Esophagus muscularis mucosa (tissue), 4 donors: ENCODE measurements around the gene AP2B1. TPM values are rescaled to one million over a fixed set of nuclear protein-coding genes. Genes with fewer than 3 reads are reported as not detected.

Source experiments
- DNase-seq: peaks from one replicate; pipeline ENCODE4 v3.0.0-alpha.2; 2017; ENCODE audit errors: extremely low spot score
- H3K27ac ChIP-seq, 4 donors: fragments of 200-600 bp; sonication (generic); replicated peaks in 1 of 4; 1 replicate in 3 of 4; 2 replicates in 1 of 4; pipeline ENCODE4 v1.5.1; 2016 to 2019; ENCODE audit warnings: mild to moderate bottlenecking in 1 of 4
- H3K27me3 ChIP-seq, 4 donors: fragments of 200-600 bp; sonication (generic); one replicate each; pipeline versions ENCODE4 v1.5.1 to v1.6.0; 2016 to 2019
- H3K36me3 ChIP-seq, 4 donors: fragments of 200-600 bp; sonication (generic); one replicate each; pipeline ENCODE4 v1.5.1; 2016 to 2019
- H3K4me1 ChIP-seq, 4 donors: fragments of 200-600 bp; sonication (generic); one replicate each; pipeline ENCODE4 v1.5.1; 2016 to 2019
- H3K4me3 ChIP-seq, 4 donors: fragments of 200-600 bp; sonication (generic); 1 replicate in 2 of 4; 2 replicates in 2 of 4; pipeline ENCODE4 v1.5.1; 2016 to 2019; ENCODE audit warnings: mild to moderate bottlenecking in 4 of 4, moderate library complexity in 1 of 4
- H3K9me3 ChIP-seq, 4 donors: fragments of 200-600 bp; sonication (generic); 1 replicate in 3 of 4; 2 replicates in 1 of 4; pipeline ENCODE4 v1.5.1; 2016 to 2019
- CTCF ChIP-seq, 3 experiments: fragments of 200-600 bp in 2 of 3; fragments of 450-650 bp in 1 of 3; sonication (generic) in 2 of 3; IDR thresholded peaks; one replicate each; pipeline ENCODE4 v1.5.1; 2017 to 2019; ENCODE audit warnings: antibody characterized with exemption in 3 of 3, mild to moderate bottlenecking in 2 of 3, moderate library complexity in 1 of 3
- EP300 ChIP-seq: sonication (generic); formaldehyde crosslinking; IDR thresholded peaks from one replicate; pipeline ENCODE4 v1.6.1; 2017; ENCODE audit warnings: antibody characterized with exemption
- POLR2A ChIP-seq: fragments of 450-650 bp; IDR thresholded peaks from one replicate; pipeline ENCODE4 v1.6.1; 2017; ENCODE audit warnings: antibody characterized with exemption, moderate library complexity, mild to moderate bottlenecking, low read depth
- POLR2AphosphoS5 ChIP-seq, 2 donors: sonication (generic); formaldehyde crosslinking; IDR thresholded peaks; one replicate each; pipeline ENCODE4 v1.6.1; 2017; ENCODE audit warnings: antibody characterized with exemption in 2 of 2
- WGBS: methylation state at CpG from one replicate; pipeline ENCODE4 v1.1.5; 2018; 5-methylcytosine and 5-hydroxymethylcytosine counted together
- intact Hi-C: fragments of 100-400 bp; cut with DNase I; formaldehyde crosslinking; loops from one replicate; pipeline ENCODE4 v1.15.1; 2023
- total RNA-seq, 4 donors: library from RNA; depleted of rRNA; stranded (reverse); fragments of >200 nt; gene quantifications; one replicate each; pipeline versions ENCODE4 v1.1.0 to v1.2.1, GENCODE V29; 2016

Gene AP2B1
- total RNA-seq, 4 donors from 2014 or later, result 108 to 276 (median 155) TPM

GRCh38 chr17:35744830-35745229 lies 157.7 kb downstream of the AP2B1 start:
- WGBS, result 81% methylated on average over 7 of the region's 8 CpGs
- Histone ChIP-seq H3K9me3 (no peaks in the 10 kb centered on the region), H3K4me1 (peaks cover 10 to 36% (median 24%) of the 10 kb centered on the region in 4 donors), H3K36me3 (no peaks in the 10 kb centered on the region), H3K27me3 (peaks cover 8 to 99% (median 31%) of the 10 kb centered on the region in 4 donors), H3K27ac (no peak overlapping the region), H3K4me3 (no peak overlapping the region)
- no peak for DNase-seq
- intact Hi-C loops, result loop anchor here (5.0 kb wide), 4 partner anchors 53 to 433 kb away; no protein-coding TSS in a partner anchor
- TF ChIP-seq CTCF (IDR thresholded peaks at IDR 0.05) (no peak), POLR2A (no peak), EP300 (no peak), POLR2AphosphoS5 (IDR thresholded peaks at IDR 0.05) (no peak)

GRCh38 chr17:35745246-35745645 lies 158.1 kb downstream of the AP2B1 start:
- no peaks in the 10 kb centered on the region for H3K9me3 ChIP-seq
- no peak for DNase-seq
- no peak overlapping the region for H3K4me3 ChIP-seq
- H3K27me3 ChIP-seq, result peaks cover 8 to 99% (median 33%) of the 10 kb centered on the region in 4 donors
- 100% methylated on average over 2 of the region's 7 CpGs for WGBS
- no peak overlapping the region for H3K27ac ChIP-seq
- H3K36me3 ChIP-seq, result no peaks in the 10 kb centered on the region
- intact Hi-C loops, result loop anchor here (5.0 kb wide), 4 partner anchors 53 to 433 kb away; no protein-coding TSS in a partner anchor
- TF ChIP-seq CTCF (IDR thresholded peaks at IDR 0.05) (no peak), POLR2AphosphoS5 (IDR thresholded peaks at IDR 0.05) (no peak), POLR2A (no peak), EP300 (no peak)
- peaks cover 10 to 40% (median 28%) of the 10 kb centered on the region in 4 donors for H3K4me1 ChIP-seq

- TF ChIP-seq POLR2A, result no peak
- TF ChIP-seq CTCF (IDR thresholded peaks at IDR 0.05), result no peak
- TF ChIP-seq POLR2AphosphoS5 (IDR thresholded peaks at IDR 0.05), result no peak
- TF ChIP-seq EP300, result no peak
- no peaks in the 10 kb centered on the region for H3K9me3 ChIP-seq
- no peak overlapping the region for H3K4me3 ChIP-seq
- 82% methylated on average over 5 of the region's 15 CpGs for WGBS
- H3K36me3 ChIP-seq, result no peaks in the 10 kb centered on the region
- H3K27ac ChIP-seq, result no peak overlapping the region
- H3K4me1 ChIP-seq, result peaks cover 10 to 43% (median 33%) of the 10 kb centered on the region in 4 donors
- no peak for DNase-seq
- peaks cover 8 to 99% (median 32%) of the 10 kb centered on the region in 4 donors for H3K27me3 ChIP-seq
- intact Hi-C loops, result loop anchor here (5.0 kb wide), 4 partner anchors 54 to 434 kb away; no protein-coding TSS in a partner anchor
Observed at GRCh38 chr17:35745749-35746320, 158.7 kb downstream of the AP2B1 start.

- Histone ChIP-seq H3K27me3 (peaks cover 8 to 93% (median 18%) of the 10 kb centered on the region in 4 donors), H3K36me3 (no peaks in the 10 kb centered on the region), H3K4me3 (no peak overlapping the region), H3K27ac (no peak overlapping the region), H3K4me1 (peaks cover 3 to 38% (median 30%) of the 10 kb centered on the region in 4 donors), H3K9me3 (no peaks in the 10 kb centered on the region)
- TF ChIP-seq EP300 (no peak), CTCF (IDR thresholded peaks at IDR 0.05) (peak; percentile 86 to 94 (median 89)), POLR2AphosphoS5 (IDR thresholded peaks at IDR 0.05) (peak in 1 of 2 donors; percentile 35)
- DNase-seq, result no peak
- 0% methylated on average over 5 of the region's 12 CpGs for WGBS
- intact Hi-C loops, result loop anchor here (5.0 kb wide), 4 partner anchors 55 to 435 kb away; no protein-coding TSS in a partner anchor
Observed at GRCh38 chr17:35747540-35748017, 160.5 kb downstream of the AP2B1 start.
